MCF 10A (cell line): ENCODE measurements around the gene PPP3CA. TPM values are rescaled to one million over a fixed set of nuclear protein-coding genes. Genes with fewer than 3 reads are reported as not detected.
A peak's percentile ranks its signal among the peaks of the same experiment; 100 is the strongest.

Experiments
- BruUV-seq: library from RNA; stranded (reverse); fragments of 400-500 nt; replicated peaks from 2 replicates; lab custom pipeline; 2021; lab: Mats Ljungman, UMichigan
- CTCF ChIA-PET: fragments of 300-600 bp; sonication (Branson Sonifier 250); formaldehyde crosslinking; extraction: SDS; loops from one replicate; lab custom pipeline; 2021; ENCODE audit warnings: antibody characterized with exemption, inconsistent platforms; lab: Yijun Ruan, JAX
- POLR2A ChIA-PET: fragments of 300-600, 350-650 bp; sonication (Branson Sonifier 250); formaldehyde crosslinking; extraction: SDS; loops from one replicate; lab custom pipeline; 2020; ENCODE audit warnings: antibody characterized with exemption, inconsistent platforms; lab: Yijun Ruan, JAX
- DNase-seq: peaks from one replicate; pipeline ENCODE4 v3.0.0-alpha.2; 2018; ENCODE audit not compliant: unreplicated experiment
- H3K27ac Mint-ChIP-seq: one replicate; pipeline ENCODE4 v1.8.0; 2022; ENCODE audit warnings: mild to moderate bottlenecking, low read depth, mixed read lengths; ENCODE audit not compliant: unreplicated experiment
- H3K27me3 Mint-ChIP-seq: one replicate; pipeline ENCODE4 v1.8.0; 2022; ENCODE audit warnings: mixed read lengths; ENCODE audit not compliant: insufficient read depth, unreplicated experiment
- H3K36me3 Mint-ChIP-seq: one replicate; pipeline ENCODE4 v1.8.0; 2022; ENCODE audit warnings: mild to moderate bottlenecking, moderate library complexity, mixed read lengths; ENCODE audit not compliant: insufficient read depth, unreplicated experiment
- H3K4me1 Mint-ChIP-seq: one replicate; pipeline ENCODE4 v1.8.0; 2022; ENCODE audit warnings: mixed read lengths; ENCODE audit not compliant: insufficient read depth, unreplicated experiment
- H3K4me3 Mint-ChIP-seq: one replicate; pipeline ENCODE4 v1.8.0; 2022; ENCODE audit warnings: mild to moderate bottlenecking, moderate library complexity, mixed read lengths; ENCODE audit not compliant: unreplicated experiment
- H3K9me3 Mint-ChIP-seq: one replicate; pipeline ENCODE4 v1.8.0; 2022; ENCODE audit warnings: mixed read lengths; ENCODE audit not compliant: unreplicated experiment
- intact Hi-C: fragments of 100-400 bp; cut with micrococcal nuclease; formaldehyde crosslinking; loops from 2 replicates; pipeline ENCODE4 v1.14.1; 2022
- total RNA-seq: library from RNA; stranded (reverse); gene quantifications from 2 replicates; pipeline ENCODE4 v1.2.3, GENCODE V29; 2022
- TF ChIP-seq, protein P1 (sequence below): fragments of 200-600 bp; IDR thresholded peaks from one replicate; pipeline ENCODE4 v1.8.0; 2022; ENCODE audit warnings: antibody characterized with exemption, mild to moderate bottlenecking; ENCODE audit not compliant: unreplicated experiment

The PPP3CA gene
- total RNA-seq, 1 experiment from 2014 or later = 73.0 TPM

DNA sequence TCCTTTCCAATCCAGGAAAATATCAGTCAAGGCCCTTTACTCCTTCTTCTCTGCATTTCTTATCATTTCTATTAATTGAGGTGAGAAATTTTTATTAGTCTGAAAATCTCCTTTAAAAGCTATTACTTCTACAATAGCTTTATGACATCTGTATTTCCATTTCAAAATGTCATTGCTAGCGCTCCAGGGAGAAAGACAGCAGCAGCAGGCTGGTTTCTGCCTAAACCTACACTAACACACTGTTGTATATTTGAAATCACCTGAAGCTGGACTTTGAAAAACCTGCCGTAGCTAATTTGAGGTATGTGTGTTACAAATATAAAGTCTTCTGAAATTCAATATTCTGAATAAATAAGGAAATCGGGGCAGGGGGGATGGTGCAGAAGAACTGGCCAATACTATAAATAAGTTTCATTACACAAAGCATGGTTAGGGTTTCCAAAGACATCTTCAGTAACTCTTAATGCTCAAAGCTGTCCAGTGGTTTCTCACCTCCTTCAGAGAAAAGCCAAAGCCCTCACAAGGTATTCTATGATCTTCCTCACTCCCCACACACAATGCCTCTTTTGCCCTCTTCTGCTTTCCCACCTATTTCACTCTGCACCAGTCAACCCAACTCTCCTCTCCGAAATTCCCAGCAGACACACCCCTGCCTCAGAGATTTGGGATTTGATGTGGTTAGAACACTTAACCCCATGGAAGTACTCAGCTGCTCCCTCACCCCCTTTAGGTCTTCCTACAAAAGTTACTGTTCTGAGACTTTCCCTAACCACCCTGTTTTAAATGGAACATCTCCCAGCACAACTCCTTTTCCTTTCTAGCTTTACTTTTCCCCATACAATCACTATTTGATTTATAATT, 122.7 kb downstream of the PPP3CA start:
- Mint-ChIP-seq H3K9me3 (no peaks in the 10 kb centered on the region), H3K36me3 (no peaks in the 10 kb centered on the region), H3K4me3 (no peak overlapping the region), H3K27ac (no peak overlapping the region), H3K27me3 (no peaks in the 10 kb centered on the region), H3K4me1 (peaks cover 28% of the 10 kb centered on the region)
- BruUV-seq = no TSS peak
- intact Hi-C loops = no loop called here
- POLR2A ChIA-PET = interaction anchor here (1.1 to 1.5 kb wide), 3 partner anchors 13 to 122 kb away, joined by 3 to 4 read pairs (median 4); no protein-coding TSS in a partner anchor
- CTCF ChIA-PET = interaction anchor here (0.5 to 1.2 kb wide), 3 partner anchors 40 to 125 kb away, joined by 3 read pairs; no protein-coding TSS in a partner anchor
- no peak for DNase-seq
- TF ChIP-seq, protein P1, sequence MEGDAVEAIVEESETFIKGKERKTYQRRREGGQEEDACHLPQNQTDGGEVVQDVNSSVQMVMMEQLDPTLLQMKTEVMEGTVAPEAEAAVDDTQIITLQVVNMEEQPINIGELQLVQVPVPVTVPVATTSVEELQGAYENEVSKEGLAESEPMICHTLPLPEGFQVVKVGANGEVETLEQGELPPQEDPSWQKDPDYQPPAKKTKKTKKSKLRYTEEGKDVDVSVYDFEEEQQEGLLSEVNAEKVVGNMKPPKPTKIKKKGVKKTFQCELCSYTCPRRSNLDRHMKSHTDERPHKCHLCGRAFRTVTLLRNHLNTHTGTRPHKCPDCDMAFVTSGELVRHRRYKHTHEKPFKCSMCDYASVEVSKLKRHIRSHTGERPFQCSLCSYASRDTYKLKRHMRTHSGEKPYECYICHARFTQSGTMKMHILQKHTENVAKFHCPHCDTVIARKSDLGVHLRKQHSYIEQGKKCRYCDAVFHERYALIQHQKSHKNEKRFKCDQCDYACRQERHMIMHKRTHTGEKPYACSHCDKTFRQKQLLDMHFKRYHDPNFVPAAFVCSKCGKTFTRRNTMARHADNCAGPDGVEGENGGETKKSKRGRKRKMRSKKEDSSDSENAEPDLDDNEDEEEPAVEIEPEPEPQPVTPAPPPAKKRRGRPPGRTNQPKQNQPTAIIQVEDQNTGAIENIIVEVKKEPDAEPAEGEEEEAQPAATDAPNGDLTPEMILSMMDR = no peak

DNA sequence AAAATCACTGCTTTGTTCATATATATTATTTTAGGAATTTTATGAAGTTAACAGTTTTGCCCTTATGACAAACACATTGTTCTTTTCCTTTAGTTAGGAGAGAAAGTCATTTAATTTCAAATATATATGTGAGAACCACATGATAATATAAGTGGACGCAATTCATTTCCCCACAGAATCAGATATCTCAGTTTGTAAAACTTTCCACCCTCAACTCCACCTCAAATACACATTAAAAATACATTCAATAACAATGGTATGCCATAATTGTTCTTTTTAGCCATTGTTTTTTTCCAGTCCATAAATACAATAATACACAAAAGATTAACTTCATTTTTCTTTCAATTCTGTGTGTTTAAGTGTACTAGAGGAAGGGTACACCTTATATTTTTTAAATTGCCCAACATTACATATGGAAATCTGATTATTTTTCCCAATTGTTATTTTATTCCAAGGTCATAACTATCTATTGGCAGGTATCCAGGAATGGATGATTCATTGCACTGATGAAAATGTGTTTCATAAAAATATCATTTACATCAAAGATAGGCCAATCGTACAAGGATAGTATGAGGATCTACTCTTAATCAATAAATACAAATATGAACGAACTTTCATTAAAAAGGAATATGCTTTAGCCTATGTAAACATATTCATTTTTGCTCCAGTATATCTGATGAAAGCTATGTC, 125.0 kb downstream of the PPP3CA start:
- no peaks in the 10 kb centered on the region for H3K27me3 Mint-ChIP-seq
- H3K4me3 Mint-ChIP-seq = no peak overlapping the region
- H3K36me3 Mint-ChIP-seq = no peaks in the 10 kb centered on the region
- peak overlapping the region; percentile 57 for H3K27ac Mint-ChIP-seq
- TF ChIP-seq, protein P1 = no peak
- intact Hi-C loops = no loop called here
- H3K9me3 Mint-ChIP-seq = no peaks in the 10 kb centered on the region
- H3K4me1 Mint-ChIP-seq = peaks cover 31% of the 10 kb centered on the region
- ChIA-PET POLR2A (interaction anchor here (1.0 to 1.4 kb wide), 2 partner anchors 10 to 125 kb away, joined by 4 read pairs; partner anchors contain the start of gene PPP3CA), CTCF (interaction anchor here (0.8 kb wide), 2 partner anchors 35 to 36 kb away, joined by 3 read pairs; no protein-coding TSS in a partner anchor)
- peak; percentile 46 for DNase-seq
- no TSS peak for BruUV-seq

GRCh38 chr4:101221294-101221693, 126.0 kb downstream of the PPP3CA start:
- intact Hi-C loops = no loop called here
- H3K4me1 Mint-ChIP-seq = peaks cover 31% of the 10 kb centered on the region
- CTCF ChIA-PET = no interaction called here
- DNase-seq = no peak
- no peaks in the 10 kb centered on the region for H3K27me3 Mint-ChIP-seq
- H3K36me3 Mint-ChIP-seq = no peaks in the 10 kb centered on the region
- H3K27ac Mint-ChIP-seq = no peak overlapping the region
- BruUV-seq = no TSS peak
- TF ChIP-seq, protein P1 = no peak
- no peaks in the 10 kb centered on the region for H3K9me3 Mint-ChIP-seq
- POLR2A ChIA-PET = no interaction called here
- H3K4me3 Mint-ChIP-seq = no peak overlapping the region

GRCh38 chr4:101218894-101219293, 128.4 kb downstream of the PPP3CA start:
- intact Hi-C loops = no loop called here
- Mint-ChIP-seq H3K9me3 (no peaks in the 10 kb centered on the region), H3K4me3 (no peak overlapping the region), H3K27ac (no peak overlapping the region), H3K36me3 (no peaks in the 10 kb centered on the region), H3K27me3 (no peaks in the 10 kb centered on the region), H3K4me1 (peaks cover 31% of the 10 kb centered on the region)
- ChIA-PET POLR2A (interaction anchor here (0.6 to 1.8 kb wide), 4 partner anchors 13 to 908 kb away, joined by 4 to 8 read pairs (median 5); no protein-coding TSS in a partner anchor), CTCF (no interaction called here)
- TF ChIP-seq, protein P1 = no peak
- BruUV-seq = no TSS peak
- no peak for DNase-seq
